ENCODE measurements around the gene SLC7A5.
"Not testable (repeated sequence)": the region's sequence is repeated elsewhere in the genome, so short reads cannot be mapped to it uniquely, and the experiment has no call there.

SLC7A5 gene

DNA sequence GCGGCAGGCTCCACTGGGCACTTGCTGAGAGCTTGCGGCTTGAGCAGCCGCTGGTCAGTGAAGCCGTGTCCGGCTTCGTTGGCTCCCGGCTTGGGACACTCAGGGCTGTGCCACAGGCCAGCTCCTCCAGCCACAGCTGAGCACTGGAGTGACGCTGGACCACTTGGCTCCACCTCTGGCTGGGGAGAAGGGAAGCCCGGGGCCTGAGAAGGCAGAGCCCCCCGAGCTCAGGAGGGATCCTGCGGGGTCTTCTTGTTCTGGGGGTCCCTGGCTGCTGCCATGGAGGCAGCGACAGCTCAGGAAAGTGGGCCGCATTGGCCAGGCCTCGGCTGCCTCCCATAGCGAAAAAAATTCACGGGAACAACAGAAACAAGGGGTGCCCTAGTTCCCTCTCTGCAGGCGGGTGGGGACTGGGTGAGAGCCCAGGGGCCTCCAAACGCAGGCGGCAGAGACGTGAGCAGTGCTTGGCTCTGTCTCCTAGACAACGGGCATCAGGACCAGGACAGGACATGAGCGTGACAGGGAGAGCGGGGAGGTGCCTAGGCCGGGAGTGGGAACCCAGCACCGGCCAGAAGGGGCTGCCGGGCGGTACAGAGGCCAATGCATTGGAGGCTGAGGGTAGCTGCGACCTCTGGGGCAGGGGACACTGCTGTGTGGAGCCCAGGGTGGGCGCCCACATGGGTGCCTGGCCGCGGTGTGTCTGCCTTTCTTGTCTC is 37.7 kb downstream of the SLC7A5 start:
- no peak for DNase-seq

DNA sequence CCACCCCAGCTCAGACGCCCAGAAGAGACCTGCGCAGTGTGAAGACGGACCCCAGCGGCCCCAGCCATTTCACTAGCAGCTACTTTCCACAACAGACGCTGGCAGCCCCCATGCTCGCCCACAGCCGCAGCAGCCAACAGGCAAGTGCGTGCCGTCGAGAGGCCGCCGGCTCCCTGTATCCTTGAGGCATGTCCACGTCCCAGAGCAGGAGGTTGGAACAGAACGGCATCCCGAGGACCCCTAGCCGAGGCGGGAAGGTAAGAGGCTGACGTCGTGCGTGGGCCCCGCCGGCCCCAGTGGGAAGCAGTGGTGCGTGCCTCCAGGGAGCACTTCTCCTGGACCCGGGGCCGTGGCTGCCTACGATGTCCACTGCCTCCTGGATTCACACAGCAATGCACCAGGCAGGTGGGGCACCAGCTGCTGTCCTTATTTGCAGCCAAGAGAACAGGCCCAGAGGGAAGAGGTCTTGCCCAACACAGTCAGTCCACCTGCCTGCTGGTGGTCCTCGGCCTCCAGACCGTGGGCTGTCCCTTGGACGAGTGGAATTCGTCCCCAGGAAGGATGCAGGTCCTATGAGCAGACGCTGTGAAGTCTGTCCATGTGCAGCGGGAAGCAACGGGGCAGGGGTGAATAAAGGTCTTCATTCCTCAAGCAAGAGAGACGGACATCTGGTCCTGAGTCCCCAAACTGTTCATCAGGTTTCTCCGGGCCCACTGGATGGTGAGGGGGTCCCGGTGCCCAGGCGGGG is 38.5 kb downstream of the SLC7A5 start:
- no peak for DNase-seq

DNA sequence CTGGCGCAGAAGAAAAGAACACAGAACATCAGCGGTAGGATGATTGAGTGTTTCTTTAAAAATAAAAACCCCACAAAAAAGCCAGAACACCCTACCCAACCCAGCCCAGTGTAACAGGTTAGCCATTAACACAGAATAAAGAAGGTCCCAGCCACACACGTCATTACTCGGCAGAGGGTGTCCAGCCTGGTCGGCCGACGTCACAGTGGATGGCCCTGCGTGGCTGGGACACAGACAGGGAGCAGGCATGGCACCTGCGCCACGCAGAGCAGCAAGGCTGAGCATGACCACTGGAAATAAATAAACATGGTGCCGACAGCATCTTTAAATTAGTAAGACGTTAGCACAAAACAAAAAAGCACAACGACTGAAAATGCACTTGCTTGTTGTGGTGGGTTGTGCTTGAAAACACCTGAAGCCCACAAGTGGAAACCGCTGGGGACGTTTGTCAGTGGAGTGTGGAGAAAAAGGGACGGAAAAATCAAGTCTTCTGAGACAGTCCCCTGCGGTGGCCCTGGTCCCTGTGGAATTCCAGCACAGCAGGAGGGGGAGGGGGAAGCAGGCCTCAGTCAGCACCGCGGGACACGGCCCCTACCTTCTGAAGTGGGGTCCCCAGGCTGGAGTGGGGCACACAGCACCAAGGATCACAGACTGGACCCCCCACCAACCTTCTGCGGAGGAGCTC is 39.2 kb downstream of the SLC7A5 start:
- DNase-seq = no peak

DNA sequence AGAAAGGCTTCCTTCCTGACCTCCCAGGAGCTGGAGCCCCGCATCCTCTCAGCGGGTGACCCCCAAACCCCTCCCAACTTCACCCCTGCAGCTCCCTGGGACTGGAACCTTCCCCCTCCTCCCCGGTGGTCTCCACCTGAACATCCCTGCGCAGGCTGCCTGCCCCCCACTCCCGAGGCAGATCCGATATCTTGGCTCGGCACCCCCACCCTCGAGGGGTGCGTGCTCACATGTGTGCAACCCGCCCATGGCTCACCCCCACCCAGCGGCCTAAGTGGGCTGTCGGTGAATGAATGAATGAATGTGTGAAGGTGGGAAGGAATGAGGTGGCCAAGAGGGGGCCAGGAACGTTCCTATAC is 39.7 kb downstream of the SLC7A5 start:
- DNase-seq = no peak

DNA sequence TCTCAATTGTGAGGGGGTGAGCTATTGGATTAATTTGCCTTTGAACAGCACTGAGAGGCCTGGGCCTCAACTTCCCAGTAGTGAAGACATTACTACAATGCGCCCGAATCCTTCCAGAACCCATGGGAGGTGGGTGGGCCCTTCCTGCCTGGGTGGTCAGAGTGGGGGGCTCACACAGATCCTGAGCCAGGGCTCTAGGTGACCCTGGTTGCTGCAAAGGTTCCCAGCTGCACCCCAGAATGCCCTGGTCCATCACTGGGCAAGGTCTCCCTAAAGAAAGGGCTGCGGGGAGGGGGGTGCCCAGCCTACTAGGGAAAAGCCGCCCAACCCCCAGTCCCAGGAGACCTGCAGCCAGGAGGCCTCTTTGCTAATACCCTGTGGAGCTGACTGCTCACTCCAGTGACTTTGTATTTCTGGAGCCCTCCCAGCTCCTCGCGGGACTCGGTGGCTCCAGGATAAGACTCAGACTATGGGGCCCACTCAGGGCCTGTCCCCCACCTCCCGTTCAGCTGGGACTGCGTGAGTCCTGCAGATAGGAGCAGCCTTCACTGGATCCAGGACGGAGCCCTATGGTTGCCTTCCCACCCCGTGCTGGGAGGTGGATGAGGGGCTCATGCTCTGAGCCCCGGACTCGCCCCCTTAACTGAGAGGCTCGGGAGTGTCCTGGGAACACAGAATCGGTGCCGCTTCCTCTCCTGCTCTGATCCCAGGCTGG is 40.2 kb downstream of the SLC7A5 start:
- no peak for DNase-seq

DNA sequence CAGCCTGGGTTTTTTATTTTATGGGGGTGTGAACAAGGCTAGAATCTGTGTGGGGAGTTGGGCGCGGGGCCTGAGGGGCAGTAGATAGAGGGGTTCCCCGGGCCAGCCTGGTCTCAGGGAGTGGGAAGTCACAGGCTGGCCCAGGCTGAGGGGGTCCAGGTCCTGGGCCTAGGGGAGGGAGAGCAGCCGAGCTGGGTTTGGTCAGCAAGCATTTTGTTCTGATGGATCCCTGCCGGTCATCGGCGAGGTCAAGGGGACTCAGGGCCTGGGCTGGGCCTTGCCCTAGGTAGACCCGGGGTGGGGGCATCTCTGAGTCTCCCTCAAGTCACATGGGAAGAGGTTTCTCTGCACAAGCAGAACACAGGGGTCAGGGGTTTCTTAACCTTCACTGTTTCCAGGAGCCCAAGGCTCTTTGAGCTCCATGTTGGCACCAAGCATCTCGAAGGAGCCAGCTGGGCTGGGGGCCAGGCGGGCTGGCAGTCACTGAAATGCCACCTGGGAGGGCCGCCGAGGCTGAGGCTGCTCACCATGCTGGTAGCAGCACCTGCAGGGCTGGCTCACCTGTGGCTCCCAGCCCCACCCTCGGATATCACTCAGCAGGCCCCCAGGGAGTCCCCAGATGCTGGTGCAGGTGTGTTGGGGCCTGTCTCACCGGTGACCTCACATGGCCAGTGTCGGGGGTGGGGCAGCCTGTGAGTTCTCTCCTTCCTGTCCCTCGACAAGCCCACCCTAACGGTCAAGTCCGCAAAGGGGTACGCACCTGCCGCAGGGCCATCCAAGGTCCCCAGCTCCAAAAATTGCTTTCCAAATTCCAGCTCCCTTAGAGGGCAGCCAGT is 41.0 kb downstream of the SLC7A5 start:
- DNase-seq = no peak

DNA sequence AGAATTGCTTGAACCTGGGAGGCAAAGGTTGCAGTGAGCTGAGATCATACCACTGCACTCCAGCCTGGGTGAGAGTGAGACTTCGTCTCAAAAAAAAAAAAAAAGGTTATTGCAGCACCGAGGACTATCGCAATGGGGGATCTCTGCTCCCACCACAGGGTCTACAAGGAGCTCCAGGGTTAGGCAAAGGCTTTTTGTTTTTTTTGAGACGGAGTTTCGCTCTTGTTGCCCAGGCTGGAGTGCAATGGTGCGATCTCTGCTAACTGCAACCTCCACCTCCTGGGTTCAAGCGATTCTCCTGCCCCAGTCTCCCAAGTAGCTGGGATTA is 41.8 kb downstream of the SLC7A5 start:
- not testable (repeated sequence) for DNase-seq

DNA sequence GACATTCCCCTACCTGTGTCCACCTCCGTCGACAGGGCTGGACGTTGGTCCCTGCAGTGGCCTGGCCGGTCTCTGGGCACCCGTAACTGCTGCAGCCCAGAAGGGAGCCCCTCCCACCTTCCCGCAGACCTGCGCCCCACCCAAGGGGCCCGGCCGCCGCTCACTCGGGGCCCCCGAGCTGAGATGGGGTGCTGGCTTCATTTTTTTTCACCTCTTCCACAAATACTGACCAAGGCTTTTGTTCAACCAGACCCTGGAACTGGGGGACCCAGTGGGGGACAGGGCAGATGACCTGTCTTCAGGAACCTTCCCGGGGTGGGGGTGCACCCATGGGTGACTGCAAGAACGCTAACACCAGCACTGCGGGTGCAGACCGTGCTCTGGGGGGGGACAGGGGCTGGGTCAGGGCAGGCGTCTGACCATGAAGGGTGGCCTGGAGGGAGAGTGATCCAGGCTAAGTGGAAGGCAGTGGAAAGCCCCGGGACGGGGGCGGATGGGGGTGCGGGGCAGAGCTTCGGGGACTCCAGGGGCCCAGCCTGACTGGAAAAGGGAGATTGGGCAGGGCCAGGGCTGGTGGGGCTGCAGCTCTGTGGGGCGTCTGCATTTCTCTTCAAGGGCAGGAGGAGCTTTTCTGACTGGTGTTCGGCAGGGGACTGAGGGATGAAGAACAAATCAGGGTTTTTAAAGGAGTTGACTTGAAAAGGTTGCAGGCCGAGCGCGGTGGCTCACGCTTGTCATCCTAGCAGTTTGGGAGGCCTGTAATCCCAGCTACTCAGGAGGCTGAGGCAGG is 42.3 kb downstream of the SLC7A5 start:
- DNase-seq = no peak

DNA sequence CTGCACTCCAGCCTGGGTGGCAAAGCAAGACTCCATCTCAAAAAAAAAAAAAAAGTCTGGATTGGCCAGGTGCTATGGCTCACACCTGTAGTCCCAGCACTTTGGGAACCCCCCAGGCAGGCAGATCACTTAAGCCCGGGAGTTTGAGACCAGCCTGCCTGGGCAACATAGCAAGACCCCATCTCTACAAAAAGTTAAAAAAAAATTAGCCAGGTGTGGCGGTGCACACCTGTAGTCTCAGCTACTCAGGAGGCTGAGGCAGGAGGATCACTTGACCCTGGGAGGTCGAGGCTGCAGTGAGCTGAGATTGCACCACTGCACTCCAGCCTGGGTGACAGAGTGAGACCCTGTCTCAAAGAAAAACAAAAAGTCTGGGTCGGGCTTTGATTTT is 42.9 kb downstream of the SLC7A5 start:
- not testable (repeated sequence) for DNase-seq

DNA sequence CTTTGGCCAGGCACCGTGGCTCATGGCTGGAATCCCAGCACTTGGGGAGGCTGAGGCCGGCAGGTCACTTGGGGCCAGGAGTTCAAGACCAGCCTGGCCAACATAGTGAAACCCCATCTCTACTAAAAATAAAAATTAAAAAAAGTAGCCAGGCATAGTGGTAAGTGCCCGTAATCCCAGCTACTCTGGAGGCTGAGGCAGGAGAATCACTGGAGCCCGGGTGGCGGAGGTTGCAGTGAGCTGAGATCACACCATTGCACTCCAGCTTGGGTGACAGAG is 43.5 kb downstream of the SLC7A5 start:
- not testable (repeated sequence) for DNase-seq

DNA sequence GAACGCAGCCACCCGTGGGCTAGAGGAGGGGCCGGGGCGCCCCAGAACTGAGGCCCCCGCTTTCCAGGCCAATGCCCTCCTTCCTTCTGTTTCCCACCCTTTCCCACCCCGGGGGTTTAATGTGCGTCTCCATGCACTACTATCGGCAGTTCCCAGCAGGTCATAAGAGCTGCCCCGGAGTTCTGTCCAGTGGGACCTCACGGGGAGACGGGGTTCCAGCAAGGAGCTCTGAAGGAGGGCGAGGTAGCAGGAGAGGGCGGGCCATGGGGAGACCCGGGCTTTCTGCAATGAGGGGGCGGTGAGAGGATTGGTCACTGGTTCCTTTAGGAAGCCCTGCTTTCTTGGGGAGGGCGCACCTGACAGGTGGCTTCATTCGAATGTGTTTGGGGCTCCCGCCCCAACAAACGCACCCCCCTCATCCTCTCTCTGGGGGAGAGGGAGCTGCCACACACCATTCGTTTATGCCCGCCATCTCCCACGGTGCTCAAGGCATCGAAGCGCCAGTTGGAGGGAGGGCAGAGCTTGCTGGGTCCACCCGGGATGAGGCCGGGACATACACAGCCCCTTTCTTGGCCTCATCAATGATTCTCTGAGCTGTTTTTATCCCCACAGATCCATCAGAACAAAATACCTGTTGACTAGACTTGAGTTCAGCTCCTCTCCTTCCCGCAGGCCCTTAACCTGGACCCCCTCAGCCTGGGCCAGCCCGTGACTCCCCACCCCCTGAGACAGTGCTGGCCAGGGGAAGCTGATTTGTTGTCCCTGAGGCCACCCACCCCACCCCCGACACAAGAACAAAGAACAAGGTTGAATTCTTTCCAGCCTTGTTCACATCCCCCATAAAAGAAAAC is 44.1 kb downstream of the SLC7A5 start:
- DNase-seq = no peak

DNA sequence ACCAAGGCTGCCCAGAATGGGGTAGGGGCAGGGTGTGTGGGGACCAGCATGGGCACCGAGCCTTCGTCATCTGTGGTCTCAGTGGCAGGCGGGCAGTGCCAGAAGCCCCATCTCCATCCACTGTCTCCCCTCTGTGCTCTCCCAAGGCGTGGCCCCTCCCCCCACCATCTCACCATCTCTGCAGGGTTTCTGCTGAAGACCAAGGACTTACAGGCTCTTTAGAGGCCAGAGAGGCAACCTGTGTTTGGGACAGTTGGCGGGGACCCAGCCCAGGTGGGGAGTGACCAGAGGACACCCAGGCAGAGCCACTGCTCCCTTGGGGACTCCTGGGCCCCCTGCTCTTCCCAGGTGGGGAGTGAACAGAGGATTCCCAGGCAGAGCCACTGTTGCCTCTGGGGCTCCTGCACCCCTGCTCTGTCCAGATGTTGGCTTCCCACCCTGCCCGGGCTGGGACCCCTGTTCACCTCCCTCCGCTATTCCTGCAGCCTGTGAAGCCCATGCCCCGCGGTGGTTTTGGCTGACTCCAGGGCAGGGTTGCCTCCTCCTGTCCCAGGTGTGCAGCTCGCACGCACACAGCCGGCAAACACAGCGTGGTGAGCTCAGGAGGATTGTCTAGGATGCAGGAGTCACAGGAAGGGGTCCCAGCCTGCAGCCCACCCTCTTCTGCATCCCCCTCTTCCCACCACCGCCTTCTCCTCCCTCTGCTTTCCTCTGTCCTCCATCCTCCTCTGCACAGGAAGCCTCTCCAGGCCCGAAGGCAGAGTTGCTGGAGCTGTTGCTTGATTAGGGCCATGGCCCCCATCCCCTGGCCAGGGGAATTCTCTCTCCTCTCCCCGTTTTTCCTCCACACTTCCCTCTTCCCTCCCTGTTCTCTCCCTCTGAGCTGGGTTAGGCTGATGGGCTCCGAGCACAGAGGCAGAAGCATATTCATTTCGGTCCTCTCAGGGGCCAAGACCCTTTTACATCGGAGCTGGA is 45.0 kb downstream of the SLC7A5 start:
- DNase-seq = no peak

DNA sequence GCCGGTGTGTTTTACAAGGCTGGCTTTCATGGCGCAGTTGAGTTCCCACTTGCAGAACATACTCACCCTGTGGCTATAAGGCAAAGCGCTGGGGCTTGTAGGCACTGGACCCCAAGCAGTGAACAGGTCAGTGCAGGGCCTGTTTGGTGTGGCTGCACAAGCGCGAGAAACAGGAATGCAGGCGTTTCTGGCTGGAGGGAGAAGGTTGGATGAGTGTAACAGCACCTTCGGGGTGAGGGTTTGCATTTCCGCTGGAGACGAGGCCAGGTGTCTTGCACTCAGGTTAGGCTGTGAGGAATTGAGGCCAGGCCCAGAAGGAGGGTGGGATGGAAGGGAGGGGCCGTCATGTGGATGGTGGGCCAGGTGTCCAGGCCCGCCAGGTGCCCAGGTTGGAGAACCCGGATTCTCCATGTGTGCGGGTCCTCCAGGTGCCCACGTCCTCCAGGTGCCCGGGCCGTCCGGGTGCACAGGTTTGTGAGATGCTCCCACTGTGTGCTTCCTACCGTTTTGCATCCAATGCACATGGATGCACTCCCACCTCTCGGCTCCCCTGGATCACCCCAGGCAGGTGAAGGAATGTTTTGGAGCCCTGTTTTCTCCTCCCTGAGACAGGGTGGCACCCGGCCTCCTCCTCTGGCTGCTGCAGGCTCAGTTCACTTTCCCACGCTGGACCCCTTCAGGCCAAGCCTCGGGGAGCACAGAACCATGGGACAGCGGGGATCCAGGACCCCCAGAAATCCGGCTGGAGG is 46.0 kb downstream of the SLC7A5 start:
- no peak for DNase-seq

DNA sequence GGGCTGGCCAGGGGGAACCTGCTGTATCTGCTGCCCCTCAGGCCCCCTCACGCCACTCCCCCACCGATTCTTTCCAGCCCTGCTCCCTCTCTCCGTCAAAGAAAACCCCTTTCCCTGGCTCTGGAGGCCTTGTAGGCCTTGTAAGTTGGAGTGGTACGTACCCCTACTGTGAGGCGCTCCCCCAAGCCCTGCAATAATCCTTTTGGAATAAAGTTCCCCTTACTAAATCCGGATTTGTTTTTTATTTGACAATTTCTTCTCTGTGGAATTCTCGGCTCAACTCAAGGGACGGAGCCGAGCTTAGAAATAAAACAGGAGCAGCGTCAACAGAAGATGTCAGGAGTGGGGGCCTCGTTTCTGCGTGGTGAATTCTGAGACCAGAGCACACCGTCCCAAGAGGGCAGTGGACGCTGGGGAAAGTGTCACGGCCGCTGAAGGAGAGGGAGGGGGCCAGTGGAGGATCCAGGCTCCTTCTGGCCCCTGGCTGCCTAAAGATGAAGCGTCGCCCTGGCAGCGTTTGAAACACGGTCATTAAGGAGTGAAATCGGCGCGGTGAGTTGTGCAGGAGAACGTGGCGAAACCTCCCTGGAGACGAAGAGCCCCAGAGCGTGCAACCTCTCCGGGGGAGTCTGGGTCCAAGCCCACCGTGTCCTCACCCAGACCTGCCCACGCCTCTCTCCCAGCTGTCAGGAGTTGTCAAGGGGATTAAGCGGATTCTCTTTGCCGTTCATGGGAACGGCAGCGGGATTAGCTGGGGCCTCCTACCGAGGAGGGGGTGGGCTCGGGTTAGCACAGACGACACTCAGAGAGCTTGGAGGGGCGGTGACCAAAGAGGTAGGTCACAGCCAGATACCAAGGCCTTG is 47.0 kb downstream of the SLC7A5 start:
- DNase-seq = no peak

DNA sequence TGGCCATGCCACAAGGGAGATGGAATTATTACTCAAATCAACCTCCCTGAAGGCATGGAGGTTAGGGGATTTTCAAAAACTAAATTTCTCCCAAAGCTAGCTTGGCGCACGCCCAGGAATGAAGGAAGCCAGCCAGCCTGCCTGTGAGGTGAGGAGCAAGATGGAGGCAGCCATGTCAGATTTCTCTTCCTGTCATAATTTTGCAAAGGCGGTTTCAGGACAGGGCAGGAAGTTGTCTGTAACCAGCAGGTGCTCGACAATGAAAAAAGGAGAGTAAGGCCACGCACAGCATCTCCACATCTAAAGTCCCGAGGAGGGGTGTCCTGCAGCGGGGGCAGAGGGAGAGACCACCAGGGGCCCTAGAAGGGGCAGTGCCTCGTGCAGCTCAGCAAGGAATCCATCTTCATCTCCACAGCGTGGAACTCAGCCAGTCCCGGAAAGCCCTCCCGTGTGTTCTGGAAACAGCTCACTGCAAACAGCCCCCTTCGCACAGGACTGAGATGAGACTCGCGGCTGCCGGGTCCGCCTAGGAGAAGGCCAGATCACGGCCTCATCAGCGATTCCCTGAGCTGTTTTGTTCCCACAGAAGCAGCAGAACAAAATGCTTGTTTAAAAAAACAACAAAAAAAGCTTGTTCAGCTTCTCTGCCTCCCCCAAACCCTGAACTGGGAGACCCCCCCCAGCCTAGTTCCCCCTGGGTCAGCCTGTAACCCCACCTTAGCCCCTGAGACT is 47.8 kb downstream of the SLC7A5 start:
- no peak for DNase-seq

DNA sequence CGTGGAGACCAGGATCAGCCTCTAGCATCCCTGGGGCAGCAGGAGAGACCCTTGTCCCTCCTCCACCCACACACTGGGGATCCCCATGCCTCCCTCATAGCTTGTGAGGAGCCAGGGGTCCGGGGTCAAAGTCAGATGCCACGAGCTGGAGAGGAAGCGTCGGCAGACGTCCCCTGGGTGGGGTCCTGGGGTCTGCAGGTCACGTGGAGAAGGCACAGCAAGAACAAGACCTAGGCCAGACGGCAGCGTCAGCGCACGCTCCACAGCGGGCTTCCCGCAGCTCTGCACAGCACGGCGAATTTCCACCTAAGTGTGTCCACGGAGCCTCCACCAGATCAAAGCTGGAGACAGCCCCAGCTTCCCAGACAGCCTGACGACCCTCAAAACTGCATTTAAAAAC is 49.3 kb downstream of the SLC7A5 start:
- no peak for DNase-seq

DNA sequence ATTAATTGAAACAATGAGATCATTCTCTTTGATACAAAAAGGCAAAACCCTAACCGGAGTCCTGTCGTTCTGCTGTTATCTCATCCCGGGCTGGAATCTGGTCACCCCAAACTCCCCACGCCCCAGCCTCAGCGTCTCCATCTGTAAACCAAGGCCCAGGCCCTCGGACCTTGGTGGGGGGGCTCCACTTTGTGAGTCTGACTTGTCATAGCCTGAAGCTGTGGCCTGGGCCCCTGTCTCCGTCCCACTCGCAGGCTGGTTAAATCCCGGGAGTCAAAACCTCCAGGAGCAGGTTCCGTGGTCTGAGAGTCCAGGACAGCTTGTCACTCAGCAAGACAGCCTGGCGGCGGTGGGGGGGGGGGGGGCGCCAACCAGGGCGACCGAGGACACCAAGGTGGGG is 50.0 kb downstream of the SLC7A5 start:
- DNase-seq = no peak
